ENCODE data around the gene TBKBP1. TPM values are rescaled to one million over a fixed set of nuclear protein-coding genes. Genes with fewer than 3 reads are reported as not detected.
A peak's percentile ranks its signal among the peaks of the same experiment; 100 is the strongest.

Gene TBKBP1, protein sequence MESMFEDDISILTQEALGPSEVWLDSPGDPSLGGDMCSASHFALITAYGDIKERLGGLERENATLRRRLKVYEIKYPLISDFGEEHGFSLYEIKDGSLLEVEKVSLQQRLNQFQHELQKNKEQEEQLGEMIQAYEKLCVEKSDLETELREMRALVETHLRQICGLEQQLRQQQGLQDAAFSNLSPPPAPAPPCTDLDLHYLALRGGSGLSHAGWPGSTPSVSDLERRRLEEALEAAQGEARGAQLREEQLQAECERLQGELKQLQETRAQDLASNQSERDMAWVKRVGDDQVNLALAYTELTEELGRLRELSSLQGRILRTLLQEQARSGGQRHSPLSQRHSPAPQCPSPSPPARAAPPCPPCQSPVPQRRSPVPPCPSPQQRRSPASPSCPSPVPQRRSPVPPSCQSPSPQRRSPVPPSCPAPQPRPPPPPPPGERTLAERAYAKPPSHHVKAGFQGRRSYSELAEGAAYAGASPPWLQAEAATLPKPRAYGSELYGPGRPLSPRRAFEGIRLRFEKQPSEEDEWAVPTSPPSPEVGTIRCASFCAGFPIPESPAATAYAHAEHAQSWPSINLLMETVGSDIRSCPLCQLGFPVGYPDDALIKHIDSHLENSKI
- total RNA-seq = 1 to 10 TPM; 1.5 to 3.8 TPM
- long read RNA-seq, partial matches to known transcripts = 1 of 1 reads
- long read RNA-seq, other reads (novel, unspliced or antisense) = 0 of 1 reads

DNA sequence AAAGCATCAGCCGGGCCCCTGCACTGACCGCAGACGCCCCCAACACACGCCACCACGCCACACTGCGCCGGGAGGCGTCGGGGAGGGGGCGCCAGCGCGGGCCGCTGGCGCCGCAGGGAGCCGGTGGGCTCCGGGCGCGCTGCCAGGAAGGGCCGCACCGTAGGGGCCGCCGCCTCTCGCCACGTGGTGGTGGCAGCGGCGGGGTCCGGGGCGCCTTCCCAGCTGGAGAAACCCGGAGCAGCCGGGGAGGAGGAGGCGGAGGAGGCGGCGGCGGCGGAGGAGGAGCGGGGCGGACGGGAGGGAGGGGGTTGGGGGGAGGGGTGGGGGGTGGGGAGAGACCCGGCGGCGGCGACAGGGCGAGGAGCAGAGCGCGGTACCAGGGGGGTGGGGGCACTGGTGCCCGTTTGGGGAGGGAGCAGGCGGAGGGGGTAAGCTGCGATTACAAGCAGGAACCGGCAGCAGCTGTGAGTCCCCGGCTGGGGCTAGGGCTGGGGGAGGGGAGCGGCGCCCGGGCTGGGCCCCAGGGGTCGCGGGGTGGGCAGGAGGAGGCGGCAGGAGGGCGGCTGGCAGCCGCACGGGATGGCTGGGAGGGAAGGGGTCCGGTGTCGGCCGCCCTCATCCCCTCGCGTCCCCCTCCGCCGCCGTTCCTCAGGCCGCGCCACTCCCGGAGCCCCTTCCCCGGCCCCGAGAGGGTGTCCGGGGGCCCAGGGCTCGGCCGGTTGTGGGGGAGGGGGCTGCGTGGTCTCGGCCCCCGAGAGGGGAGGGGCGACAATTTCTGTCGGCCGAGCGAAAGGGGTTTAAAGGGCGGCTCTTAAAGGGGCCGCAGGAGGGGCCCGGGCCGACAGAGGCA lies at the start of gene TBKBP1:
TSS of gene TBKBP1 (plus strand) at position 431 of the 850 bp plus-strand sequence. CDS start 1,952 bp downstream, outside the sequence.
- peak; percentile 48 to 60 for DNase-seq
- intact Hi-C loops (cut with DNase I, micrococcal nuclease) = no loop called here
- peak; percentile 40 for ATAC-seq

DNA sequence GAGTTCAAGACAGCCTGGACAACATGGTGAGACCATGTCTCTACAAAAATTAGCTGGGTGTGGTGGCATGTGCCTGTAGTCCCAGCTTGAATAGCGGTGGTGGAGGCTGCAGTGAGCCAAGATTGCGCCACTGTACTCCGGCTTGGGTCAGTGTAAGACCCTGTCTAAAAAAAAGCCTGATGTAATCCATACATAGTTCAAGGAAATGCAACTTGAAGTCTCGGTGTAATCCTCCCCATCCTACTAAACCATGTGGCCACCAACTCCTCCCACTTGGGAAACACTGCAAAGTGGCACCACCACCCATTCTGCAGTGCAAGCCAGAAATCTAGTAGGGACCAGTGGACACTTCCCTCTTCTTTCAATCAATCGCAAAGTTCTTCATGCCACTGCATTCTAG lies 49.6 kb upstream of the TBKBP1 start:
- no peak for ATAC-seq
- intact Hi-C loops (cut with DNase I, micrococcal nuclease) = no loop called here
- DNase-seq = no peak

DNA sequence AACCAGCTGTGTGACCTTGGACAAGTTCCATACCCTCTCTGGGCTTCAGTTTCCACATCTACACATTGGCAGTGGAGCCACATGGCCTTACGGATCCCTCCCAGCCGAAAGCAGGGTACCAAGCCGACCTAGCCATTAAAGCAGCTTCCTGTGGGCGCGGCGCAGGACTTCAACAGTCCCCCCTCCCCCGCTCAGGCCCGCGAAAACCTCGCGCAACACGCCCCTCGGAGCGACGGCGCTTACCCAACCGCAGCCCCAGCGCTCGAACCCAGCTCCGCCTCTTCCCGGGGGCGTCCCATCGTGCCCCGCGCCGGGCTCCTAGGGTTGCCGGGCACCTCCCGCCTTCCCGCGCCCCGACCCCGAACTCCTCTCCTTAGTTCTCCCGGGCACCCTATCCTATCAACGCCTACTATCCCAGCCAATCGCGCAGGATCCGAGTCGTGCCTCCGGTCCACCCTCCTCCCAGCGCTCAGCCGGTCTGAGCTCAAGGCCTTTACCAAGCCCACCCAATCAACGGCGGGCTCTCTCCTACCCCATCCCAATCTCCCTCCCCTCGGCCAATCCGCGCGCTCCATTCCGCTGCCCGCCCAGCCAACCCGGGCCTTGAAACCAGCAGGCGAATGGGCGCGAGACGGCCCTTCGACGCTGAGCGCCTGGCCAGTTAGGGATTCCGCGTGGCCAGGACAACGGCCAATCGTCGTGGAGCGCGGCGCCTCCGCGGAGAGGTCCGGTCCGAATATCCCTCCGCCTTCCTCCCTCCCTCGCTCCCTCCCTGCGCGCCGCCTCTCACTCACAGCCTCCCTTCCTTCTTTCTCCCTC lies 44.6 kb upstream of the TBKBP1 start, which contains the start of gene KPNB1:
TSS of gene KPNB1 (plus strand) at position 767 of the 819 bp plus-strand sequence. CDS start 326 bp downstream, outside the sequence.
- peak; percentile 81 for ATAC-seq
- intact Hi-C loops (cut with DNase I, micrococcal nuclease) = no loop called here
- DNase-seq = peak; percentile 97 to 100

DNA sequence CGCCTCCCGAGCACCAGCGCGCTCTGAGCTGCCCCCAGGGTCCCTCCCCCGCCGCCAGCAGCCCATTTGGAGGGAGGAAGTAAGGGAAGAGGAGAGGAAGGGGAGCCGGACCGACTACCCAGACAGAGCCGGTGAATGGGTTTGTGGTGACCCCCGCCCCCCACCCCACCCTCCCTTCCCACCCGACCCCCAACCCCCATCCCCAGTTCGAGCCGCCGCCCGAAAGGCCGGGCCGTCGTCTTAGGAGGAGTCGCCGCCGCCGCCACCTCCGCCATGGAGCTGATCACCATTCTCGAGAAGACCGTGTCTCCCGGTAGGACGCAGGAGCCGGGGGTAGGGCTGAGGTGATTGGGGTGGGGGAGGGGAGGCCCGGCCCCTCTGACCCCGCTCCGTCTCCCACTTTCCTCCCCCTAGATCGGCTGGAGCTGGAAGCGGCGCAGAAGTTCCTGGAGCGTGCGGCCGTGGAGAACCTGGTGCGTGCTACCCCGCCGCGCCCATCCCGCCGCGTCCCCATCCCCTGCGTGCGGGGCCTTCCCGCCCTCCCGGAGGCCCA lies 43.9 kb upstream of the TBKBP1 start:
- ATAC-seq (peak; percentile 42), DNase-seq (no peak)
- intact Hi-C loops (cut with DNase I, micrococcal nuclease) = no loop called here

DNA sequence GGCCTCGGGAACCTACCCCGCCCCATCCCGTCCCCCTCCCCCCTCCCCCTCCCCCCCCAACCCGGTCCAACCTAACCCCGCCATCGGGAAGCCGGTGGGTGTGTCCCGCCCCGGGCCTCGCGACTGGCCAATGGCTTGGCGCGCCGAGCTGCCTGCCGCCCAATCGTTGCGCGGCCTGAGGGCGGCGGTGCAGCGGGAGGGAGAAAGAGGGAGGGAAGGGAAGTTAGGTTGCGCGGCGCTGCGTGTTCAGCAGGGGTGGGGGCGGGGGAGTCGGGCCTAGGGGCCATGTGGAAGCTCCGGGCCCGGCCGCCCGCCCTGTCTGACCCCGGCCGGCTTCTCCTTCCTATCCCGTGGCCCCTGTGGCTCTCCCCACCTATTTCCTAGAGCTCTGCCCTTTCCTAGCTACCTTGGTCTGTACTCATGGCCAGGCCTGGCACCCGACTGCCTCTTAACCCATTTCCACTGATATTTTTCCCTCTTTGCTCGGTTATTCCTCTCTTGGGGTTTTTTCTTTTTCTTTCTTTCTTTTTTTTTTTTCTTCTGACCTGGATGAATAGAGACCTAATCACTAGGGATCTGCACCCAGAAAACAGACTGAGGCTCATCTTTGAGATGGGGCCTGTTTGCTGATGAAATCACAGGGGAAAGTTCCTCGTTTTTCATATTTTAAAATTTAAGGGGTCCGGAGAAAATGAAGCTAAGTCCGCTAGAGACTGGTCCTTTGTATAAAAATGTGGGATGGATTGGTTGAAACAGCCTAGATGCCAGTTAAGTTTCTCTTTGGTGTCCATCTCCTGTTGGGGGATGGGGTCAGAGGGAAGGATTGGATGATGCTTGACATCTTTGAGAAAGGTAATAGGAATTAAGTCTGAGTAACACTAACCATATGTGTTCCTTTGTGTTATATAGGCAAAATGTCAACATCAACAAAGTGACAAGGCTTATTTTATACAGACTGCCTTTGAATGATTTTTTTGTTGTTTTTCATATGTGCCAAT lies 43.1 kb upstream of the TBKBP1 start:
- DNase-seq (peak; percentile 95 to 98), ATAC-seq (peak; percentile 67)
- intact Hi-C loops (cut with DNase I, micrococcal nuclease) = no loop called here

DNA sequence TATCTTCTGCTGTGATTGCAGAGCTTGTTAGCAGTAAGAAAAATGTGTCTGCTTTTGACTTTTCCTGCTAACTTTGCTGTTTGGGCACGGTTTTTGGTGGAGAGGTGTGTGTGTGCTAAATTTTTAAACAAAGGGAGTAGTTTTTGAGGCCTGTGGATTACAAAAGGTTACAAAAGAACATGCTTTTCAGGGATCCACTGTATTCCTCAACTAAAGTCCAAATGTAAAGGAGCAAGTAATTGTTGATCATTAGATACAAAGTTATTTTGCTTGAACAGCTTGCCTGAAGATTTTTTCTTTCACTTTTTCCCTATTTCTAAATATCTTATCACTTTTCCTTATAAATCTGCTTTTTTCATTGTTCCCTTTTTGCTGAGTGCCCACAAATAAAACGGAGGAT lies 42.3 kb upstream of the TBKBP1 start:
- DNase-seq (no peak), ATAC-seq (no peak)
- intact Hi-C loops (cut with DNase I, micrococcal nuclease) = no loop called here

DNA sequence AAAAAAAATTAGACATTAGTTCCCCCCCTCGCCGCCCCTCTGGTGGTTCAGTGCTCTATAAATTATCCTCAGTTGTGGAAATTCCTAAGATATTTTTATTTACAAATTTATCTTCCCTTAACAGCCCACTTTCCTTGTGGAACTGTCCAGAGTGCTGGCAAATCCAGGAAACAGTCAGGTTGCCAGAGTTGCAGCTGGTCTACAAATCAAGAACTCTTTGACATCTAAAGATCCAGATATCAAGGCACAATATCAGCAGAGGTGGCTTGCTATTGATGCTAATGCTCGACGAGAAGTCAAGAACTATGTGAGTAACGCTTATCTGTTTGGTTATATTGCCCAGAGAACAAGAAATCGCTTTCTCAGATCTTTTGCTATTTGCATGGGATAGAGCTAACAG lies 41.4 kb upstream of the TBKBP1 start:
- intact Hi-C loops (cut with DNase I, micrococcal nuclease) = no loop called here
- no peak for ATAC-seq

DNA sequence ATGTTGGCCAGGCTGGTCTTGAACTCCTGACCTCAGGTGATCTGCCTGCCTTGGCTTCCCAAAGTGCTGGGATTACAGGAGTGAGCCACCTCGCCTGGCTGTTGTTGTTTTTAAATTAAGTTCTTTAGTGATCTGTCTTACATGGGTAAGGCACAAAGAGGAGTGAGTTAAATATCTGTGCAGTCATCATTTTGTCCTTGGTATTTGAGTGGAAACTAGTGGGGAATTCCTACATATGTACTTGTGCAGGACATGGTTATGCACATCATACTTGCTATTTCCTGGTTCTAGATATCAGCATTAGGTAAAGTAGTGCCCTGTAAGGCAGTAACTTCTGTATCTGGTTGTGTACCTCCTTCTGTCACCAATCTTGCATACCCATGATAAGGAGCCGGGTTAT lies 40.5 kb upstream of the TBKBP1 start:
- intact Hi-C loops (cut with DNase I, micrococcal nuclease) = no loop called here
- no peak for ATAC-seq
- no peak for DNase-seq

More for the DNA sequence above, 41.4 kb upstream of the TBKBP1 start:
- DNase-seq = no peak

DNA sequence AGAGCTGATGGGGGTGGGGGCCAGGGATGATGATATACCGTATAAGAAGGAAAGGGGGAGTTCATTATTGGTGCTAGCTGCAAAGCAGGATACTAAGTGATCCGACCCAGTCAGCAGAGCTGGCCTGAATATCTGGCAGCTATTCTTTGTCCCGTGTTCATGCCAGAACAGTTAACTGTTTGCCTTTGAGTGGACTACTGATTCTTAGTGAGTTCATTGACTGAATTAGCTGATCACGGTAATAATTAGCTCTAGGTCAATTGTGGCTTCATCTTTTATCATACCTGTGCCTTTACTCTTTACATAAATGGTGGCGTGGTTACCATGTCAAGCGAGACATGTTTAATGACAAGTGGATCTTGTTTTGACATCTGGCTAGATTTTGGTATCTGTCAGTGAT lies 39.0 kb upstream of the TBKBP1 start:
- DNase-seq = no peak
- no peak for ATAC-seq
- intact Hi-C loops (cut with DNase I, micrococcal nuclease) = no loop called here

DNA sequence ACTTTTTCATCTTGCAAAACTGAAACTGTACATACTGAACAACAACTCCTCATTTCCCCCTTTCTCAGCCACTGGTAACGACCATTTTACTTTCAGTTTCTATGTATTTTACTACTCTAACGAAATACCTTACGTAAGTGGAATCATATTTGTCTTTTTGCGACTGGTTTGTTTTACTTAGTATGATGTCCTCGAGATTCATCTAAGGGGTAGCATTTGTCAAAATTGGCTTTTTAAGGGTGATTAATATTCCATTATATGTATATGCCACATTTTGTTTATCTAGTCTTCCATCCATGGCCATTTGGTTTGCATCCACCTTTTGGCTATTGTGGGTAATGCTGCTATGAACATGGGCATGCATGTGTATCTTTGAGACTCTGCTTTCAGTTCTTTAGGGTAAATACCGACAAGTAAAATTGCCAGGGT lies 33.9 kb upstream of the TBKBP1 start:
- DNase-seq (no peak), ATAC-seq (peak; percentile 65)
- intact Hi-C loops (cut with DNase I, micrococcal nuclease) = loop anchor here in 1 of 2 donors (10.0 kb wide), 1 partner anchor 125 kb away; no protein-coding TSS in a partner anchor

DNA sequence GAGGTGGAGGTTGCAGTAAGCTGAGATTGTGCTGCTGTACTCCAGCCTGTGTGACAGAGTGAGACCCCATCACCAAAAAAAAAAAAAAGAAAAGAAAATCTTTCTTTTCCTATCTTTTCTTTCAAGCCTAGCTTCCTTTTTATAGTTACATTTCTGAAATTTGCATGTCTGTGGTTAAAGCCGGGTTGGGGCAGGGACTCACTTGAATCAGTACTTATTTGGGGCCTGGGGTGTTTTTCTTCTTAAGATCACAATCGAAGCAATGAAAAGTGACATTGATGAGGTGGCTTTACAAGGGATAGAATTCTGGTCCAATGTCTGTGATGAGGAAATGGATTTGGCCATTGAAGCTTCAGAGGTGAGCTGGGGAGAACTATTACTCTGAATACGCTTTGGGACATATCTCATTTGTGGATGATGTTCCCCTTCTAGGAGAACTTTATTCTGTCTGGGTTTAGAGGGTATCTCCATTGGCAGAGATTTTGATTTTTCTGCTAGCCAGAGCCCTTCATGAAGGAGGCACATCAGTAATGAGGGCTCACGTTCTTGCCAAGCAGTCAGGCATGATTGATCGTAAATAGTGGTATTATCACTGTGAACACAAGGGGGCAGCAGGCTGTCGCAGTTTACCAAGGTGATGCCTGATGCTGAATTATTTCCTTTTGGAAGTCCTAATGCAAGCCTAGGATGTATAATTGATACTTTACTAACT lies 29.9 kb upstream of the TBKBP1 start:
- intact Hi-C loops (cut with DNase I, micrococcal nuclease) = loop anchor here in 1 of 2 donors (10.0 kb wide), 1 partner anchor 121 kb away; no protein-coding TSS in a partner anchor
- peak; percentile 76 for ATAC-seq
- DNase-seq = peak in 1 of 2 donors; percentile 54

DNA sequence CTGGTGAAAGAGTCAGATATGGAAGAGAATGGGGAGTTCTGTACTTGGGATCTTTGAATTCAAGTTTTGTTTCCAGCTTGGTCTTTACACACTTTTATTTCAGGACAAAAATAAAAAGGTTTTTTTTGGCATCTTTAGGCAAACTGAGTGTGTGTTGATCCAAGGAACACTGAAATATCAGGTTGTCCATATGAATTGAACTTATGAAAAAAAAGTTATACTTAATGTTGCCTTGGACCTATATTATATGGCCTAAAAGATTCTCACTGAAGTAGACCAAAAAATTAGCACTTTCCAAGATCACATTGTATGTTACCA lies 29.4 kb upstream of the TBKBP1 start:
- ATAC-seq (no peak), DNase-seq (no peak)
- intact Hi-C loops (cut with DNase I, micrococcal nuclease) = loop anchor here in 1 of 2 donors (10.0 kb wide), 1 partner anchor 120 kb away; no protein-coding TSS in a partner anchor

DNA sequence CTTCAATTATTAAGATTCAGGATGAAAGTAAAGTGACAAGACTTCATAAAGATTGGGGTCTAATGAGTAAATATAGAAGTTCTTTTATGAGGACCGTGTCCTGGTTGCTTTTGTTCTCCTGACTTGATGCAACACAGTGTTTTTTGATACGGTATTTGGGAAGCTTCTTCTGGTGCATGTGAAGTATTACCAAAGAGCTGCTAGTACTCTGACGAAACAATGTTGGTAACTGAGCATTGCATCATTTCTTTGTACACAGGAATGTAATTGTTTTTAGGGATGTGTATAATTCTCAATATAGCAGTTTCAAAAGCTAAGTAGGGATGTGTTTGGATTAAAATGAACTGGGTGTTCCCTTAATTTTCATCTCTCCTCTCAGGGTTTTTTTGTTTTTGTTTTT lies 28.3 kb upstream of the TBKBP1 start:
- no peak for DNase-seq
- intact Hi-C loops (cut with DNase I, micrococcal nuclease) = loop anchor here in 1 of 2 donors (10.0 kb wide), 1 partner anchor 119 kb away; no protein-coding TSS in a partner anchor
- ATAC-seq = no peak

DNA sequence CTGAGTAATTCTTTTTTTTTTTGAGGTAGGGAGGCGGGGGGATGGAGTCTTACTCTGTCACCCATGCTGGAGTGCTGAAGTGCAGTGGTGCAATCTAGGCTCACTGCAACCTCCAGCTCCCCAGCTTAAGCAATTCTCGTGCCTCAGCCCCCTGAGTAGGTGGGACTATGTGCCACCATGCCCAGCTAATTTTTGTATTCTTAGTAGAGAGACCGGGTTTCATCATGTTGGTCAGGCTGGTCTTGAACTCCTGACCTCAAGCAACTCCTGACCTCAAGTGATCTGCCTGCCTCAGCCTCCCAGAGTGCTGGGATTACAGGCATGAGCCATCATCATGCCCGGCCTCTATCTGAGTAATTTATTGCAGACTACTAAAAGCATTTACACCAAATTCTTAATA lies 24.9 kb upstream of the TBKBP1 start:
- ATAC-seq (no peak), DNase-seq (no peak)
- intact Hi-C loops (cut with DNase I, micrococcal nuclease) = loop anchor here in 1 of 2 donors (10.0 kb wide), 1 partner anchor 116 kb away; no protein-coding TSS in a partner anchor

DNA sequence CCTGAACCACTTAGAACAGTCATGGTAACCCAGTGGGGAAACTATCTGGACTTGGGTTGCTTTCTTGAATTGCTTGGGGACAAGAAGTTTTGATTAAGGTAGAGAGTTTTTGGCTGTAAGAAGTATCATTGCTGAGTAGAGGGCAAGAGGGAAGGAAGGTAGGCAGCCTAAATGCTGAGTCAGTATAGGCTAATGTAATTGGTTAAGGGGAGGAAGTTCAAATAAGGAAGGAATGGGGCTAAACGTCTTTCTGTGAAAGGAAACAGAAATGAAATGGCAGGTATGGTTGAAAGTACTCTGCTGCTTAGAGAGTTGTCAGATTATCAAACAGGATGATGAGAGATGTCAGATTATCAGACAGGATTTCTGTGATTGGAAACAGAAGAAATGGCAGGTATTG lies 23.9 kb upstream of the TBKBP1 start:
- DNase-seq (no peak), ATAC-seq (no peak)
- intact Hi-C loops (cut with DNase I, micrococcal nuclease) = no loop called here

DNA sequence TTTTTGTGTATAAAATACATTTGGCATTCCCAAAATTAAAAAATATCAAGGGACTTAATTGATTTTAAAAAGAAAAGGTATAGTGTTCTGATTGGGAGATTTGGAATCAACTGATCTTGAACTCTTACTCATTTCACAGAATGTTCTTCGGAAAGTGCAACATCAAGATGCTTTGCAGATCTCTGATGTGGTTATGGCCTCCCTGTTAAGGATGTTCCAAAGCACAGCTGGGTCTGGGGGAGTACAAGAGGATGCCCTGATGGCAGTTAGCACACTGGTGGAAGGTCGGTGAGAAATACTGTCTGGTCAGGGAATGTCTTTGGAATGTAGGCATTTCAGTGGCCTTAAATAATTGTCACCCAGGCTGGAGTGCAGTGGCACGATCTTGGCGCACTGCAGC lies 19.5 kb upstream of the TBKBP1 start:
- ATAC-seq (no peak), DNase-seq (no peak)
- intact Hi-C loops (cut with DNase I, micrococcal nuclease) = no loop called here
